GF-D8 (cell line): Measurements from ENCODE around the gene POLE3.
"Not testable (repeated sequence)": the region's sequence is repeated elsewhere in the genome, so short reads cannot be mapped to it uniquely, and the experiment has no call there.

Experiments
- DNase-seq: peaks from one replicate; lab custom pipeline; 2025; lab: John Stamatoyannopoulos, UW

Gene POLE3

DNA sequence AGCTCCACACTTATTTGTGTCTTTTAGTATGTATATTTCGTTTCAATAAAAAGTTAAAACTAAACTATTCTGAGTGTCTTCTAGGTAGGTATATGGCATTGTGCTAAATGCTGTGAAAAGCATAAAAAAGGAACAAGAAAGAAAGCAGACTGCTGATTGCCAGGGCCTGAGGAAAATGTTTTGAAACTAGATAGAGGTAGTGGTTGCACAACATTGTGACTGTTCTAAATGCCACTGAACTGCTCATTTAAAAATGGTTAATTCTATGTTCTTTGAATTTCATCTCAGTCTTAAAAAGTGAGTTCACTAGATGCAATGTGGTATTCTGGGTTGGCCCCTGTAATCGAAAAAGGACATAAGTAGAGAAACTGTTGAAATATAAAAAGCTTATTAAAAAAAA, 6.8 kb downstream of the POLE3 start:
- peak; percentile 90 for DNase-seq

DNA sequence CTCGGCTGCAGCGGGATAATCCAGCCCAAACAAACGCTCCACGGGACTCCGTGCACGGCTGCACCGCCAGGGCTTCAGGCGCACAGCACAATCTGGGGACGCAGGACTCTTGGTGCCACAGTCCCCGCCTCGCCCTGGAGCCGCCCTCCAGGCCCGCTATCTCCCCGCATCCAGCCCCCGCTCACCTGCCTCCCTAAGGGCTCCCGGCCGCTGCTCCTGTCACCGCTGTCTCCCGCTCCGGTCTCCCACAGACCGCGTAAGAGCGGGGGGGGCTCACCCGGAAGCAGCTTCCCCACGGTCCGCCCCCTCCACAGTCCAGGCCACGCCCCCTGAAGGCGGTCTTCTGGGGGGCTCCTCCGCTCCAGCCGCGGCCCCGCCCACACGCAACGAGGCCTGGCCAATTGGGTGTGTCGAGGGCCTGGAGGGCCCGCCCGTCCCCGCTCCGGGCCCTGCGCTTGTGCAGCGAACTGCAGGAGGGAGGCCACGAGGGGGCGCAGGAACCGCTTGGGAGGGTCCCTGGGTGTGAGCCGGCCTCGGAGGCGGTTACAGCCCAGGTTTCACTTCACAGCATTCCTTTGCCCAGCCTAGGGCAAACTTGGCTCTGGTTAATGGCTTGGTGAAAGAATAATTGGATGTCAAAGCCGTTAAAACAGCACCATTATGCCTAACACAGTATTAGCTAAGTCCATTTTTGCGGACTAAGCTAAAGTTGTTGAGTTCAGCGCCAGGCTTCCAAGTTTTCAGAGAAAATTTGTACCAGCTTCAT, 9.3 kb downstream of the POLE3 start, which contains the start of gene ALAD:
ALAD (minus strand) TSS at position 258 of the 766 bp plus-strand sequence. CDS start 7,725 bp downstream, outside the sequence.
- DNase-seq, result peak; percentile 95

DNA sequence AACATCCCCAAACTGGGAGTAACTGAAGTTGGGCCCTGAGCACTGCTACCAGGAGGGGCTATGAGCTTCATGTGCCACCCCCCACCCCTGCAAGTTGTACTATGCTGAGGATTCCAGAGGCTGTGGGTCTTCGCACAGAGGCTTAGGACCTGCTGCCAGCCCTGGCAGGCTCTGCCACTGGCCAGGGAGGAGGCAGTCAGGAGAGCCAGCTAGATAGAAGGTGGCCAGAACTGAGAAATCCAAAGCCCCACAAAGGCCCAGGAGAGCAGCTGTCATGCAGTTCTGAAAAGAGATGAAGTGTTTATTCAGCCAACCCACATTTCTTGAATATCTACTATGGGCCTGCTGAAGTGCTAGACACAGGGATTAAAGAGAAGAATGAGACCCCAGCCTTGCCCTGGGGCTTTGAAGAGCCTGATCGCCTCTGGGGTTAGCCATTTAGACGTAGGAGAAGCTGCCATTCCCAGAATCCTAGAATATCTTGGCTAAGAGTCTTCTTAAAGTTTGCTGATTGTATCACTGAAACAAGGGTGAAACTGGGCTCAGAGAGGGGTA, 10.8 kb downstream of the POLE3 start:
- no peak for DNase-seq

DNA sequence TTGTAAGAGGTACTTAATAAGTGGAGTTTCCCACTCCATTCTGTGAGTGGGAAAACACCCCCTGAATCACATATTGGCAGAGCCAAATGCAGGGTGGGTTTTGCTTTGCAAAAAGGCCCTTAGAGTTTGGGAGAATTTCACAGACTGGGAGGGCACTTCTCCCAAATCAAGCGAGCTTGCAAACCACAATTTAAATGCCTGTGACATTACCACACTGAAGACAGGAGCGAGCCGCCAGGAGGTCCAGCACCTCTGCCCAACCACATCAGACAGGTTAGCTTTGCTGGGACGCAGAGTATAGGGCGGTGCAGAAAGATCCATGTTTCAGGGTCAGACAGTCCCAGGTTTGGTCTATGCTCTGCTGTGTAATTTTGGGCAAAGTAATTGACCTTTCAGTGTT, 11.7 kb downstream of the POLE3 start:
- no peak for DNase-seq

DNA sequence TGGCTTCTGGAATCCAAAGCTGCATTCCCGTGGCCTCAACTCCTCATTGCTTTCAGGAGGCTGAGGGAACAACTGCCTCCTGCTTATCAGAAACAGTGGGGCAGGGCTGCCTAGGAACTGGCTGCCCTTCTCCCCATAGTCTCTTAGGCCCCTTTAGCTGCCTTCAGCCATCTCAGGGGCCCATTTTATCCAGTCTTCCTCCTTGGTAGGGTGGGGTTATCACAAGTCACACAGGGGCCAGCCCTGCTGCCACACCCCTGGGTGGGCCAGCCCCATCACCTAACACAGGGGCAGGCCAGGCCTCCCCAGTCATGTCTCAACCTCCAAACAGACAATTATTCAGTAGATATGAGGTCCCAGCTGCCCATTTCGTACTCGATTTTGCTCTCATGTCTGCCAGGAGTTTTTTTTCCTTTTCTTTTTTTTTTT, 13.3 kb downstream of the POLE3 start:
- DNase-seq, result no peak

DNA sequence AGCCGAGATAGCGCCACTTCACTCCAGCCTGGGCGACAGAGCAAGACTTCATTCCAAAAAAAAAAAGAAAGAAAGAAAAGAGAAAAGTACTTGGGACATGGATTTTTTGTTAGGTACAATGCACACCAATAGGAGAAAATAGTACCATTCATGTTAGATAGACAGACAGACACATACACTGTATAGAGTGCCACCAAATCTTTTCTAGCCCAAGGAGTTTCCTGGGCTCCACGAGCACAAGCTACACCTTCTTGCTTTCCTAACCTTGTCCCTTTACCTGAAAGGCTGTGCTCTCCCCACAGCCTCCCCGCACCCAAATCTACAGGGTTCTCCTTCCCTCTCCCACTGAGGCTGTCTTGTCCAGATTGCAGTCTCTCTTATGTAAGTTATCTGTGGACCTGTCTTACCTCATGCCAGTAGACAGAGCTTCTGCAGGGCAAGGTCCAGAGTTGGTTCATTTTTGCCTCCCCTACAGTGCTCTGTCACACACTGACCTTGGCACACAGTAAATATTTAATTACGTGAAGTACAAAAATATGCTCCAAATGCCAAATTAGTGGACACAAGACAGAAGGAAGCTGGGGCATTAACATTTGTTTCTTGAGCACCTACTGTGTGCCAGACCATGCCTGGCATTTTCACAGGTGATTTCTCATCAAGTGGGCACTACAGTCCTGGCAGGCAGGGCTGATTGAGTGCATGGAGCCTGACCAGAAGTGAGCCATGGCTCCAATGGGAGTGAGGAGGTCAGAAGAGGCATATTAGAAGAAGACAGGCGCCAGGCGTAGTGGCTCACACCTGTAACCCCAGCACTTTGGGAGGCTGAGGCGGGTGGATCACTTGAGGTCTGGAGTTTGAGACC, 15.2 kb downstream of the POLE3 start:
- DNase-seq, result no peak

DNA sequence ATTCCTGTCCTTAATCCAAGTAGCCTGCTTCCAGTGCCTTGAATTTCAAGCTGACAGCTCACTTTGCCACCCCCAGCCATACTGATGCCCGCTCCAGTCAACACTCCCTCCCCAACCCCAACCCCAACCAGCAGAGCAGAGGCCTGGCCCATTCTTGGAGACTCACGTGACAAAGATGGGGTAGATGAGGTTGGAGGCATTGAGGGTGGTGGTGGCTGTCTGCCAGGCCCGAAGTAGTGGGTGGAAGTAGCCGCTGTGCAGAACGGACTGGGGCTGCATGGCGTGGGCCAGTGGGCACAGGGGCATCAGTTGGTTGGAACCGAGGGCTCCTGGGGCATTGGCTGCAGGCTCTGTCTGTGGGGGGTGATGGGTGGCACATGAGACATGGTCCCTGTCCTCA, 17.2 kb downstream of the POLE3 start:
- no peak for DNase-seq

DNA sequence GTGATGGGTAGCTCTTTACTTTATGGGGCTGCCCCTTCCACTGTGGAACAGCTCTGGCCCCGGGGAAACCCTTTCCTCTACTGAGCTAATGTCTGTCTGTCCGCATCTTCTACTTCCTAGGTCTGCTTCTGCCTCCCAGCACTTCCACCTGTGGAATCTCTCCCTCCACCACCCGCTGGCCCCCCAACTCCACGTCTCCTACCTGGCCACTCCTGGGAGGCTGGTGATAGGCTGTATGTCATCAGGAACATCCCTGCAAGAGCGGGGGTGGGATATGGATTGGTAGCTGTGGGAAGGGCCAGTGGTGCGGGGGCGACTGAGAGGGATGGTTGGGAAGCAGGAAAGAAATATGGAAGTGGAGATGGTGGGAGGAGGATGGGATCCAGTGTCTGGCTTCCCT, 18.6 kb downstream of the POLE3 start:
- no peak for DNase-seq

DNA sequence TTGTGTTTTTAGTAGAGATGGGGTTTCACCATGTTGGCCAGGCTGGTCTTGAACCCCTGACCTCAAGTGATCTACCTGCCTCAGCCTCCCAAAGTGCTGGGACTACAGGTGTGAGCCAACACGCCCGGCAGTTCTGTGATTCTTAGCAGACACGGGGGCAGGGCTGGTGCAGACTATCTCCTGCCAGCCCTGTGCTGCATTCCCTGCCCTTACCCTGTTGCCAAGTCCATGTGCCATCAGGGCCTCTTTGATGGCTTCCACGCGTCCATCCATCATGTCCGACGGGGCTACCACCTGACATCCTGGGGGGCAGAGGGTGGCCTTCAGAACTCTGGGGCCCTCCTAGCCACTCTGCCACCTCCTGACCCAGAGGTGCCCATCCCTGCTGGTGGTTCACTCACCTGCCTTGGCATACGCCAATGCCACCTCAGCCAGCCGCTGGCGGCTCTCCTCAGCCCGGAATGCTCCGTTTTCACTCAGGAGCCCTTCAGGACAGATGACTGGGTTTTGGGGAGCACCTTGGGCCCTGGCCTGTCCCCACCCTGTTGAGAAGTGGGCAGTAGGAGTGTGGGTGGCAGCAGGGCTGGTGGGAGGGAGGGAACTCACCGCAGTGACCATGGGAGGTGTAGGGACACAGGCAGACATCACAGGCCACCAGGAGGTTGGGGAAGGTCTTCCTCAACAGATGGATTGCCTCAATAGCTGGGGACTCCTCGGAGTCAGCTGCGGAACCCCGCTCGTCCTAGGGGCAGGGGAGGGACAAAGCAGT, 20.1 kb downstream of the POLE3 start:
- DNase-seq, result no peak

DNA sequence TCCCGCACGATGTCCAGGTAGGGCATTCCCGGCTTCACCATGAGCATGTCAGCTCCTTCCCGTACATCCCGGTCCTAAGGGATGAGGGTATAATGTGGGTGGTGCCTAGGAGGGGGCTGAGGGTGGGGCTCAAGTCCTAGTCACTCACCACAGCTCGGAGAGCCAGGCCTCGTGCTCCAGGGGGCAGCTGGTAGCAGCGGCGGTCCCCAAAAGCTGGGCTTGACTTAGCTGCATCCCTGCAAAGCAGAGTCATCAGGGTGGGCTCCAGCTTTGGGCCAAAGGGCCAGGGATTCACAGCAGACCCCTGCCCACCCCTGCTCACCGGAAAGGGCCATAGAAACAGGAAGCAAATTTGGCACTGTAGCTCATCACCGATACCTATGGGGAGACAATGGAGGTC, 21.0 kb downstream of the POLE3 start:
- no peak for DNase-seq

DNA sequence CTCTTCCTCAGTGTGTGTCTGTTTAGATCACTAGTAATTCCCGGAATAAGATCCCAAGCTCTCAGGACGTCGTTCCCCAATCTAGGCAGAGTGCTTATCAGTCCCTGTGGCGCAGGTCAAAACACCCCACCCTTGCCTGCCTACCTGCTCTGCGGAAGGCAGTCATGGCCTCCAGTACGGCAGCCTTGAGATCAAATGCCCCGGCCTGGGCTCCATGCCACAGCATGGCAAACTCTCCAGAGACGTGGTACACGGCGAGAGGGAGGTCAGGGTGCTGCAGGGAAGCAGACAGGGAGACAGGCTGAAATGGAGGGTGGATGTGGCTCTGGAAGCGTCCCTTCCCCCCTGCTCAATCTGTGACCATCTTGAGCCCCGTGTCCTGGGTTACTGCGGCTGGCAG, 21.6 kb downstream of the POLE3 start:
- no peak for DNase-seq

DNA sequence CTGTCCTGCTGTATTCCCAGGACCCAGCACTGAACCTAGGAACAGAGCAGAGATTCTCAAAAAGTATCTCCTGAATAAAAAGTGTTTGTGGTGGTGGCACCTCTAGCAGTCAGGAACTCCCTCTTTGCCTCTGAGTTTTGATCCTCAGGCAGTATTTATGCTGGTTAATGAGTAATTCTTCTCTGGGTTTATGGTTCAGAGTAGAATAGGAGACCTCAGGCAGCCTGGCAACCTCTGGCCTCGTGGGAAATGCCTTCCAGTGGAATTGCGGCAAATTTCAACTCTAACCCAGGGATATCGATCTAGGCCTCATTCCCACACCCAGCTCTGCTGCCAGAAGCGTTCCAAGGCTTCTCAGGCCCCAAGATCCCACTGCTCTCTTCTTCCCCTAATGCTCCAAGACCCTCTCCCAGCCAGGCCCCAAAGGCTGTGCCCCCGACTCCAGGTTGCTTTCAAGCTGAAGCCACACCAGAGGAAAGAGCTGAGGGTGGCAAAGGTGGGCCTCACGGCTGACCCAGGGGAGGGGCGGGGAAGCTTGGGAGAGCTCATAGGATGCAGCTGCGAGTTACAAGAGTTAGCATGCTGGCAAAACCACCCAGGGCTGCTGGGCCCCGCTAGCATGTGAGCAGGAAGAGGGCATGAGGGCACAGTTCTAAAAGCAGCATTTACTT, 22.8 kb downstream of the POLE3 start:
- no peak for DNase-seq

DNA sequence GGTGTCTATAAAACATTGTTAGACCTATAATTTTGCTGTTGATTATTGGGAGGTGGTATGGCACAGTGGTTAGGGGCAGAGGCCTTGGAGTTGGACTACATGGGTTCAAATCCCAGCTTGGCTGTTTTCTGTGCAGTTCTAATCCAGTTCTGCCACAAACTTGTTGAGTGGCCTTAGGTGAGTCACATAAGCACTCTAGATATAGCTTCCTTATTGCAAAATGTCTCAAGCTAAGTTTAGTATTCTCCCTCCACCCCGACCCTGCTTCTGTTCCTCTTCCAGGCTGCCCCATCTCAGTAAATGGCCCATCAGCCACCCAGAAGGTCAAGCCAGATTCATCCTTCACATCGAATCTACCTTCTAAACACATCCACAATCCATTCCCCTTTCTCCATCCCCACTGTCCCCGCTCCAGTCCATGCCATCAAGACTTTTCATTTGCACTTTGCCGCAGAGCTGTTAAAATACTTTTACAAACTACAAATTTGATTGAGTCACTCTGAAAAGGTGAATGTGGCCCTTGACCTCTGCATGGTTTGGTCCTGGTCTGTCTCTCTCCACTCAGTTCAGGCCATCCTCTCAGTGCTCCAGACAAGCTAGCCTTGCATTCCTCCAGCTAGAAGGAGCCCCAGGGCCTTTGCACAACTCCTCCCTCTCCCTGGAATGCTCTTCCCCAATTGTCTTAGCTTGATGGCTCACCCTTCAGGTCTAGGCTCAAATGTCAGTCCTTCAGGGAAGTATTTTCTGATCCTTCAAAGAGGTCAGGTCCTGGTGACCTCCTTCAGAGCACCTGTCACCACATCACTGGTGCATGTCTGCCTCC, 23.7 kb downstream of the POLE3 start:
- DNase-seq, result no peak

DNA sequence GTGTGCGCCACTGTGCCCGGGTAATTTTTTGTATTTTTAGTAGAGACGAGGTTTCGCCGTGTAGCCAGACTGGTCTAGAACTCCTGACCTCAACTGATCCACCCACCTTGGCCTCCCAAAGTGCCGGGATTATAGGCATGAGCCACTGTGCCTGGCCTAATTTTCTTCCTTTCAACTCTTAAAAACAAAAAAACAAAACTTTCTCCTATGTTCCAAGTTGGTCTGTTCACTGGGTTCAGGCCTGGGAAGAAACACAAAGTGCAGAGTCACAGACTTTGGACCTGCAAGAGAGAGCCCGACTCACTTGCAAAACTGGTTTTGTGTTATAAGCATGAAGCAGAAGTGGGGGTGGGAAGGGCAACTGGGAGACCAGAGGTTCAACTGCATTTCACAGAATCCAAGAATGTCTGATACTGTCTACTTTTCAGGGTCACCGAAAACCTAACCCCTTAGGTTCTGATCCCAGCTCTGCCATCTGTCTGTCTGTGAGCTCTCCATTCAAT, 28.5 kb downstream of the POLE3 start:
- no peak for DNase-seq

DNA sequence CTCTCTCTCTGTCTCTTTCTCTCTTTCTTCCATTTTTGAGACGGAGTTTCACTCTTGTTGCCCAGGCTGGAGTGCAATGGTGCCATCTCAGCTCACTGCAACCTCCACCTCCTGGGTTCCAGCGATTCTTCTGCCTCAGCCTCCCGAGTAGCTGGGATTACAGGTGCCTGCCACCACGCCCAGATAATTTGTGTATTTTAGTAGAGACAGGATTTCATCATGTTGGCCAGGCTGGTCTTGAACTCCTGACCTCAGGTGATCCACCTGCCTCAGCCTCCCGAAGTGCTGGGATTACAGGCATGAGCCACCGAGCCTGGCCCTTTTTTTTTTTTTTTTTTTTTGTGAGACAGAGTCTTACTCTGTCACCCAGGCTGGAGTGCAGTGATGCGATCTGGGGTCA, 29.0 kb downstream of the POLE3 start:
- not testable (repeated sequence) for DNase-seq

DNA sequence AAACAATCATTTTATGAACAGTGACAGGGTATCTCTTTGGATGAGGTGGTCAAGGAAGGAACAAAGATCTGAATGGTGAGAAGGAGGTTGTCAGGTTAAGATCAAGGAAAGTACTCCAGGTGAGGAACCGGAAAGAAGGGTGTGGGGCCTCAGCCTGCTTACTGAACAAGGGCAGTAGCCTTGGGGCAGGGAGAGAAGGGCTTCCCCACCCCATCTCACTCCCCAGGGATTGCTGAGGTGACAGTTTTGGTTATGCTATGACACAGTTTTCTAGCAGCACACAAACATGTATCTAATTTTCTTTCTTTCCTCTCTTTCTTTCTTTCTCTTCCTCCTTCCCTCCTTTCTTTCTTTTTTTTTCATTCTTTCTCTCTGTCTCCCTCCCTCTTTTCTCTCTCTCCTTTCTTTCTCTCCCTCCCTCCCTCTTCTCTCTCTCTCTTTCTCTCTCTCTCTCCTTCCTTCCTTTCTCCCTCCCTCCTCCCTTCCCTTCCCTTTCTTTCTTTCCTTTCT, 29.6 kb downstream of the POLE3 start:
- DNase-seq, result no peak

DNA sequence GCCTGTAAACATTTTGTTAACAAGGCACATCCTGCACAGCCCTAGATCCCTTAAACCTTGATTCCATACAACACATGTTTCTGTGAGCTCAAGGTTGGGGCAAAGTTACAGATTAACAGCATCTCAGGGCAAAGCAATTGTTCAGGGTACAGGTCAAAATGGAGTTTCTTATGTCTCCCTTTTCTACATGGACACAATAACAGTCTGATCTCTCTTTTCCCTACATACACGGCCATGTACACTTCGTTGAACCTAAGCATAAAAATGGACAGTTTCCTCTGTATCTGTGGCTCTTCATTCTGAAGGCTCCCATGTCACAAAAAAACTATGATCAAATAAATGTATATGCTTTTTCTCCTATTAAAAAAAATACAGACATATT, 30.7 kb downstream of the POLE3 start:
- DNase-seq, result not testable (repeated sequence)

DNA sequence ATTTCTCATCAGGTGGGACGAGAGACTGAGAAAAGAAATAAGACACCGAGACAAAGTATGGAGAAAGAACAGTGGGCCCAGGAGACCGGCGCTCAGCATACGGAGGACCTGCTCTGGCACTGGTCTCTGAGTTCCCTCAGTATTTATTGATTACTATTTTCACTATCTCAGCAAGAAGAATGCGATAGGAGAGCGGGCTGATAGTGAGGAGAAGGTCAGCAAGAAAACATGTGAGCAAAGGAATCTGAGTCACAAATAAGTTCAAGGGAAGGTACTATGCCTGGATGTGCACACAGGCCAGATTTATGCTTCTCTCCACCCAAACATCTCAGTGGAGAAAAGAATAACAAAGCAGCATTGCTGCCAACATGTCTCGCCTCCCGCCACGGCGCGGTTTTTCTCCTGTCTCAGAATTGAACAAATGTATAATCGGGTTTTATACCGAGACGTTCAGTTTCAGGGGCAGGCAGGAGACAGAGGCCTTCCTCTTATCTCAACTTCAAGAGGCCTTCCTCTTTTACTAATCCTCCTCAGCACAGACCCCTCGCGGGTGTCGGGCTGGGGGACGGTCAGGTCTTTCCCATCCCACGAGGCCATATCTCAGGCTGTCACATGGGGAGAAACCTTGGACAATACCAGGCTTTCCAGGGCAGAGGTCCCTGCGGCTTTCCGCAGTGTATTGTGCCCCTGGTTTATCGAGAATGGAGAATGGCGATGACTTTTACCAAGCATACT, 31.2 kb downstream of the POLE3 start:
- not testable (repeated sequence) for DNase-seq
